ENCODE data around the gene CHAT.

CHAT gene
- 0 reads per million in 3 donors for total RNA-seq

DNA sequence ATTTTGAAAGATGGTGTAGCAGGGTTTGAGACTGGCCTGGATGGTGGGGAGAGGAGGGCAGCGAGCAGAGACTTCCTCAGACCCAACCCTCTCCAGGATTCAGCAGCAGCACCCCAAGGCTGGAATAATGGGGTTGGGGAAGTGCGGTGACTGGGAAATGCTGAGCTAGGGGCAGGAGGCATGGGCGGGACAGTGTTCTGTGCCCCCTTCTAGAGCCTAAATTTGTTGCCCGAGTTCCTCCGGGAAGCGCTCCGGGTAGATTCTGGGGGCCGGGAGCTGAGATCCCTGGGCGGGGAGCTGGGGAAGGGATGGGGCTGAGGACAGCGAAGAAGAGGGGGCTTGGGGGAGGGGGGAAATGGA lies at the start of gene CHAT:
Gene CHAT (plus strand): TSS at position 156 of the 360 bp plus-strand sequence. CDS start 153 bp downstream, at position 309.
- H3K27me3 ChIP-seq (replicated peaks; ENCODE audit: control insufficient read depth, insufficient read depth, low read length, poor library complexity, severe bottlenecking), result peaks cover 15% of the 10 kb centered on the region
- no peaks in the 10 kb centered on the region for H3K4me1 ChIP-seq (ENCODE audit: control insufficient read depth, insufficient read depth, low read length, poor library complexity, severe bottlenecking)
- H3K36me3 ChIP-seq (ENCODE audit: control insufficient read depth, insufficient read depth, low read length), result no peaks in the 10 kb centered on the region
- no peak for DNase-seq
- H3K9me3 ChIP-seq (ENCODE audit: control insufficient read depth, low read length), result no peaks in the 10 kb centered on the region
- H3K4me3 ChIP-seq (ENCODE audit: insufficient read depth, low read depth, low read length, poor library complexity, severe bottlenecking), result no peak within 1 kb of the TSS
- no peak within 1 kb of the TSS for H3K27ac ChIP-seq (ENCODE audit: insufficient read depth, low read length, poor library complexity, severe bottlenecking)

DNA sequence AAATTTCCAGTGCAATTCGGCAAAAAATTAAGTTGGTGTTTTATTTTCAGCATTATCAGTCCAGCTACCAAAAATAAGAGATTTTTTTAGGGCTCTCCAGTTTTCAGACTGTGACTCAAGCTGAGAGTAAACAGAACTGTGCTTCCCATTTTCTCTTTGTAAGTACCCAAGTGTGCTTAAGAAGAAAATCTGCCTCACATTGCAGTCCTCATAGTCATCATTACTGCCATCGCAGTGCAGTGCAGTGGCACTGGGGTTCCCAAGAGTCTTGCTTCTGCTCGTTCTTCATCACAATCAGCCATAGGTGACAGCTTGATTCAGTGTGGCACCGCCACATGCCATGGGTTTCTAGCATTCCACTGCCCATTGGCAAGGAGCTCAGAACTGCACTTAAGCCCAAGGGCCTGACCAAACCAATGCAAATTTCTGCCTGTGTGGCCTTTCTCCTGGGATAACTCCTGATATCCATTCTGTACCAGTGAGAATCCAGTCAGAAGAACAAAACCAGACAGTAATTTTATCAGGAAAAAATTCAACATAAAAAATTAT lies 49.3 kb upstream of the CHAT start:
- Histone ChIP-seq H3K27me3 (replicated peaks; ENCODE audit: control insufficient read depth, insufficient read depth, low read length, poor library complexity, severe bottlenecking) (peaks cover 5% of the 10 kb centered on the region), H3K4me1 (ENCODE audit: control insufficient read depth, insufficient read depth, low read length, poor library complexity, severe bottlenecking) (no peaks in the 10 kb centered on the region), H3K9me3 (ENCODE audit: control insufficient read depth, low read length) (no peaks in the 10 kb centered on the region), H3K36me3 (ENCODE audit: control insufficient read depth, insufficient read depth, low read length) (no peaks in the 10 kb centered on the region), H3K4me3 (ENCODE audit: insufficient read depth, low read depth, low read length, poor library complexity, severe bottlenecking) (no peak overlapping the region), H3K27ac (ENCODE audit: insufficient read depth, low read length, poor library complexity, severe bottlenecking) (no peak overlapping the region)
- DNase-seq, result no peak

DNA sequence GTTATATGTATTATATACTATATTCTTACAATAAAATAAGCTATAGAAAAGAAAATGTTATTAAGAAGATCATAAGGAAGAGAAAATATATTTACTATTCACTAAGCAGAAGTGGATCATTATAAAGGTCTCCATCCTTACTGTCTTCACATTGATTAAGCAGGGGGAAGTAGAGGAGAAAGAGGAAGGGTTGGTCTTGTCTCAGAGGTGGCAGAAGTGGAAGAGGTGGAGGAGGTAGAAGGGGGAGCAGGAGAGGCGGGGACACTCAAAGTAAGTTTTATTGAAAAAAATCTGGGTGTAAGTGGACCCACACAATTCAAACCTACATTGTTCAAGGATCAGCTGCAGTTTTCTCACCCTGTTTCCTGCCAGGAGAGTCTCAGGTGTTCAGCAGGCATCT lies 46.0 kb upstream of the CHAT start:
- H3K27me3 ChIP-seq (replicated peaks; ENCODE audit: control insufficient read depth, insufficient read depth, low read length, poor library complexity, severe bottlenecking), result peaks cover 5% of the 10 kb centered on the region
- no peak for DNase-seq
- no peak overlapping the region for H3K27ac ChIP-seq (ENCODE audit: insufficient read depth, low read length, poor library complexity, severe bottlenecking)
- no peak overlapping the region for H3K4me3 ChIP-seq (ENCODE audit: insufficient read depth, low read depth, low read length, poor library complexity, severe bottlenecking)
- no peaks in the 10 kb centered on the region for H3K4me1 ChIP-seq (ENCODE audit: control insufficient read depth, insufficient read depth, low read length, poor library complexity, severe bottlenecking)
- no peaks in the 10 kb centered on the region for H3K36me3 ChIP-seq (ENCODE audit: control insufficient read depth, insufficient read depth, low read length)
- H3K9me3 ChIP-seq (ENCODE audit: control insufficient read depth, low read length), result no peaks in the 10 kb centered on the region

DNA sequence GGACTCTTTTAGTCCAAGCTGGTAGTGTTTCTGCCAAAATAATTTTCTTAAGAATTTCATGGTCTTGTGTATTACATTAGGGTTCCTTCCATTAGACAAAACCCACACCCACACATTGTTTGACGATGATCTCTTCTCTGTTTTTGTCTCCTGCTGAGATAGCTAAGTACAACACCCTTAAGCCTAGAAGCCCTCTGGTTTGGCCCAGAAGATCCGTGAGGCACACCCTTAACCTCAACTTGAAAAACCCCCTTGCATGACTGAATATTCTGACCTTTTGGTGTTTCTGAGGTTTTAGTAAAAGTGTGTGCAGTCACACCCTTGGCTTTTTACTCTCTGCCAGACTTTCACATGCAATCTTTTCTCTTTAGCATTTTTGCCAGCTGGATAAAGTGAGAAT lies 45.6 kb upstream of the CHAT start:
- DNase-seq, result no peak
- H3K4me3 ChIP-seq (ENCODE audit: insufficient read depth, low read depth, low read length, poor library complexity, severe bottlenecking), result no peak overlapping the region
- H3K9me3 ChIP-seq (ENCODE audit: control insufficient read depth, low read length), result no peaks in the 10 kb centered on the region
- H3K4me1 ChIP-seq (ENCODE audit: control insufficient read depth, insufficient read depth, low read length, poor library complexity, severe bottlenecking), result no peaks in the 10 kb centered on the region
- H3K27ac ChIP-seq (ENCODE audit: insufficient read depth, low read length, poor library complexity, severe bottlenecking), result no peak overlapping the region
- no peaks in the 10 kb centered on the region for H3K36me3 ChIP-seq (ENCODE audit: control insufficient read depth, insufficient read depth, low read length)
- peaks cover 5% of the 10 kb centered on the region for H3K27me3 ChIP-seq (replicated peaks; ENCODE audit: control insufficient read depth, insufficient read depth, low read length, poor library complexity, severe bottlenecking)

DNA sequence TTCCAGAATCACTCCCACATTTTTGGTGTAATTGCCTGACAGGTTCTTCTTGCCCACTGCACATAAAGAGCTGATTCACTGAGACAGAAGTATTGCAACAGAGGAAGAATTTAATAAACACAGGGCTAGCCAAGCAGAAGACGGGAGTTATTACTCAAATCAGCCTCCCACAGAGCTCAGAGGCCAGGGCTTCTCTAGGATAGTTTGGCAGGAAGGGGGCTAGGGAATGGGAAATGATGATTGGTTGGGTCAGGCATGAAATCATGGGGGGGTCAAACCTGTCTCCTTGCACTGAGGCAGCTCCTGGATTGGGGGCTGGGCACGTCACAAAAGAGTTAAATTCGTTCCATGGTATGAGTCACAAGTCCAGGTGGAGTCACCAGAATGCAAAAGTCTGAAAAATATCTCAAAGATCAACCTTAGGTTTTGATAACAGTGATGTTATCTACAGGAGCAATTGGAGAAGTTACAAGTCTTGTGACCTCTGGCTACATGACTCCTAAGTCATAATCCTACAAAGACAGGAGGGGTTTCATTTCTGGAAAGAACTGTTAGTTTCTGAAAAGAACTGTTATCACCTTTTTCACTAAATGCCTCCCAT lies 44.7 kb upstream of the CHAT start:
- Histone ChIP-seq H3K27me3 (replicated peaks; ENCODE audit: control insufficient read depth, insufficient read depth, low read length, poor library complexity, severe bottlenecking) (peaks cover 5% of the 10 kb centered on the region), H3K9me3 (ENCODE audit: control insufficient read depth, low read length) (no peaks in the 10 kb centered on the region), H3K27ac (ENCODE audit: insufficient read depth, low read length, poor library complexity, severe bottlenecking) (no peak overlapping the region), H3K36me3 (ENCODE audit: control insufficient read depth, insufficient read depth, low read length) (no peaks in the 10 kb centered on the region), H3K4me3 (ENCODE audit: insufficient read depth, low read depth, low read length, poor library complexity, severe bottlenecking) (no peak overlapping the region), H3K4me1 (ENCODE audit: control insufficient read depth, insufficient read depth, low read length, poor library complexity, severe bottlenecking) (no peaks in the 10 kb centered on the region)
- DNase-seq, result no peak

DNA sequence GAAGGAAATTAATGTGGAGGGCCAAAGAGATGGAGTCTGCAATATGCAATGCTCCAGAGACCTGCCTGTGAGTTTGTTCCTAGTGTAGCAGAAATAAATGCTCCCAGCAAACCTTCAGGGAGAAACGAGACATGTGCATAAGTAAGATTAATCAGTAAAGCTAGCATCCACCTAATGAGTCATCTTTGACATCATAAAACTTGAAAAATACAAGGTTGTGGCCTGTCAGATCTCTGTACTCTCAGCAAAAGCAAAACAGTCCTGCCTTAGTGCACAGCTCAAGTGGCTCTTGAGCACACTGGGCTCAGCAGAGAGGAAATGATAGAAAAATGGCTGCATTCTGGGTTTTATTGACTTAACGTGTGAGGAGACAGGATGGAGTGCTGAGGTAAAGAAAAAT lies 42.4 kb upstream of the CHAT start:
- no peak overlapping the region for H3K27ac ChIP-seq (ENCODE audit: insufficient read depth, low read length, poor library complexity, severe bottlenecking)
- H3K4me1 ChIP-seq (ENCODE audit: control insufficient read depth, insufficient read depth, low read length, poor library complexity, severe bottlenecking), result no peaks in the 10 kb centered on the region
- no peaks in the 10 kb centered on the region for H3K9me3 ChIP-seq (ENCODE audit: control insufficient read depth, low read length)
- no peak for DNase-seq
- H3K4me3 ChIP-seq (ENCODE audit: insufficient read depth, low read depth, low read length, poor library complexity, severe bottlenecking), result no peak overlapping the region
- H3K27me3 ChIP-seq (replicated peaks; ENCODE audit: control insufficient read depth, insufficient read depth, low read length, poor library complexity, severe bottlenecking), result no peaks in the 10 kb centered on the region
- no peaks in the 10 kb centered on the region for H3K36me3 ChIP-seq (ENCODE audit: control insufficient read depth, insufficient read depth, low read length)

DNA sequence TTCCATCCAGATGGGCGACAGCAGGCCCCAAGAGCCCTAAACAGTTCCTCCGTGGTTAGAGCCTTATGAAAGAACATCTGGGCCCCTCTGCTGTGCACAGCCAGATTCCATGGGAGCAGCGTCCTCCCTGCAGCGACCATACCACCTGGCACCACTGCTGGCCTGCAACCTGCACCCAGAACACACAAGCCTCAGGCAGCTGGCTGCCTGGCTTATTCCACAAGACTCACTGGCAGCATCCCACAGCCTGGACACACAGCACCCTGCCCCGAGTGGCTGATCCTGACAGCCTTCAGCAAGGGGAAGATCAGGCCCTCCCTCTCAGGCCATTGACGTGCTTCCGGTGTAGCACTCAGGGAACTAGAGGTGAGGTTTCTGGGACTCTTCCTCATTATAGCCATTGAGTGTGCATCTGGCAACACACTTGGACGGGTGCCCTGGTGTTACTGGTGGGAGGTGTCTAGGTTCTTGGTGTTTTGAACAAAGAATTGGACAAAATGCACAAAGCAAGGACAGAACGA lies 41.2 kb upstream of the CHAT start:
- no peak overlapping the region for H3K4me3 ChIP-seq (ENCODE audit: insufficient read depth, low read depth, low read length, poor library complexity, severe bottlenecking)
- H3K27me3 ChIP-seq (replicated peaks; ENCODE audit: control insufficient read depth, insufficient read depth, low read length, poor library complexity, severe bottlenecking), result no peaks in the 10 kb centered on the region
- H3K9me3 ChIP-seq (ENCODE audit: control insufficient read depth, low read length), result no peaks in the 10 kb centered on the region
- DNase-seq, result no peak
- no peak overlapping the region for H3K27ac ChIP-seq (ENCODE audit: insufficient read depth, low read length, poor library complexity, severe bottlenecking)
- H3K36me3 ChIP-seq (ENCODE audit: control insufficient read depth, insufficient read depth, low read length), result no peaks in the 10 kb centered on the region
- no peaks in the 10 kb centered on the region for H3K4me1 ChIP-seq (ENCODE audit: control insufficient read depth, insufficient read depth, low read length, poor library complexity, severe bottlenecking)

DNA sequence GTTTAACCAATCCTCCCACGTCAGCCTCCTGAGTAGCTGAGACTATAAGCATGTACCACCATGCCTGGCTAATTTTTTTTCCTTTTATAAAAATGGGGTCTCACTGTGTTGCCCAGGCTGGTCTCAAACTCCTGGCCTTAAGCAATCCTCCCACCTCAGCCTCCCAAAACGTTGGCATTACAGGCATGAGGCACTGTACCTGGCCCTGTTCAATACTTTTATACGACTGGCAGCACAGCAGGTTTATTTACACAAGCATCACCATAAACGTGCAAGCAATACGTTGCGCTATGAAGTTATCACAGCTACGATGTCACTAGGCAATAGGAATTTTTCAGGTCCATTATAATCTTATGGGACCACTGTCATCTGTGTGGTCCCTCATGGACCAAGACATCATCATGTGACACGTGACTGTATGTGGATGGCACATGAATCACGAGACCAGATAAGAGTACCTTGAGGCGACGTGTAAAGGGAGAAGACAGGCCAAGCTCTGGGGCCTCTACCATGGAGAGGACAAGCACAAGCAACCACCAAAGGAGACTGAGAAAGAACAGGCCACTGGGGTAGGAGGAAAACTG lies 38.3 kb upstream of the CHAT start:
- no peak overlapping the region for H3K4me3 ChIP-seq (ENCODE audit: insufficient read depth, low read depth, low read length, poor library complexity, severe bottlenecking)

DNA sequence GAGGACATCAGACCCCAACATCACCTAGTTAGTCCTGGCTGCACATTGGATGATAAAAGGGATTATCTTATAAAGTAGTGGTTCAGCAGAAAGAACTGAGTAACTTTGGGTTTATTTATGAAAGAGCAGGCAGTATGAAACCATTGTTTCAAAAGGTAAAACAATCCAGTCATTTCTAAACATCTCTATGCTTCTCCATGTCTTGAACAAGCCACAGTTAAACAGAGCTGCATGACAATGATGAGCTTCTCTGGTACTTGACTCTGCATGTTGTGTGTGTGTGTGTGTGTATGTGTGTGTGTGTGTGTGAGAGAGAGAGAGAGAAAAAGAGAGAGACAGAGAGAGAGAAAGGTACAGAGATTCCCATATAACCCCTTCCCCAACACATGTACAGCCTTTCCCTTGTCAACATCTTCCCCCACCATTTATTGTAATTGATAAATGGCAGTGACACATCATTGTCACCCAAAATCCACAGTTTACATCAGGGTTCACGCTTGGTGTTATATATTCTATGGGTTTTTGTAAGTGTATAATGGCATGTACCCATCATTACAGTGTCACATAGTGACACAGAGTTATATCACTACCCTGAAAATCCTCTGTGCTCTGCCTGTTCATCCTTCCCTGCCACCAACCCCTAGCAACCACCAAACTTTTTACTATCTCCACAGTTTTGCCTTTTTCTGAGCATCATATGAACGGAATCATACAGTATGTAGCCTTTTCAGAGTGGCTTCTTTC lies 36.5 kb upstream of the CHAT start:
- no peak overlapping the region for H3K27ac ChIP-seq (ENCODE audit: insufficient read depth, low read length, poor library complexity, severe bottlenecking)
- no peak for DNase-seq
- H3K9me3 ChIP-seq (ENCODE audit: control insufficient read depth, low read length), result no peaks in the 10 kb centered on the region
- no peaks in the 10 kb centered on the region for H3K4me1 ChIP-seq (ENCODE audit: control insufficient read depth, insufficient read depth, low read length, poor library complexity, severe bottlenecking)
- no peaks in the 10 kb centered on the region for H3K27me3 ChIP-seq (replicated peaks; ENCODE audit: control insufficient read depth, insufficient read depth, low read length, poor library complexity, severe bottlenecking)
- H3K4me3 ChIP-seq (ENCODE audit: insufficient read depth, low read depth, low read length, poor library complexity, severe bottlenecking), result no peak overlapping the region
- no peaks in the 10 kb centered on the region for H3K36me3 ChIP-seq (ENCODE audit: control insufficient read depth, insufficient read depth, low read length)

More for the DNA sequence above, 38.3 kb upstream of the CHAT start:
- H3K27ac ChIP-seq (ENCODE audit: insufficient read depth, low read length, poor library complexity, severe bottlenecking), result no peak overlapping the region
- no peaks in the 10 kb centered on the region for H3K4me1 ChIP-seq (ENCODE audit: control insufficient read depth, insufficient read depth, low read length, poor library complexity, severe bottlenecking)
- H3K36me3 ChIP-seq (ENCODE audit: control insufficient read depth, insufficient read depth, low read length), result no peaks in the 10 kb centered on the region
- no peaks in the 10 kb centered on the region for H3K9me3 ChIP-seq (ENCODE audit: control insufficient read depth, low read length)
- H3K27me3 ChIP-seq (replicated peaks; ENCODE audit: control insufficient read depth, insufficient read depth, low read length, poor library complexity, severe bottlenecking), result no peaks in the 10 kb centered on the region
- DNase-seq, result no peak

DNA sequence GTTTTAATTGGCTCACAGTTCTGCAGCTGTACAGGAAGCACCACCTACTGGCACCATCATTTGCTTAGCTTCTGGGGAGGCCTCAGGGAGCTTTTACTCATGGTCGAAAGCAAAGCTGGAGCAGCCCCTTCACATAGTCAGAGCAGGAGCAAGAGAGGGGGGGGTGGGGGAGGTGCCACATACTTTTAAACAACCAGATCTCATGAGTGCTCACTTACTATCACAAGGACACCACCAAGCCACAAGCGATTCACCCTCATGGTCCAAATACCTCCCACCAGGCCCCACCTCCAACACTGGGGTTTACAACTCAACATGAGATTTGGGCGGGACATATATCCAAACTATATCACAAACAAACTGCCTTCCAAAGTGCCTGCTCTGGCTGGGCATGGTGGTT lies 35.4 kb upstream of the CHAT start:
- Histone ChIP-seq H3K36me3 (ENCODE audit: control insufficient read depth, insufficient read depth, low read length) (no peaks in the 10 kb centered on the region), H3K9me3 (ENCODE audit: control insufficient read depth, low read length) (no peaks in the 10 kb centered on the region), H3K4me1 (ENCODE audit: control insufficient read depth, insufficient read depth, low read length, poor library complexity, severe bottlenecking) (no peaks in the 10 kb centered on the region), H3K4me3 (ENCODE audit: insufficient read depth, low read depth, low read length, poor library complexity, severe bottlenecking) (no peak overlapping the region), H3K27ac (ENCODE audit: insufficient read depth, low read length, poor library complexity, severe bottlenecking) (no peak overlapping the region), H3K27me3 (replicated peaks; ENCODE audit: control insufficient read depth, insufficient read depth, low read length, poor library complexity, severe bottlenecking) (no peaks in the 10 kb centered on the region)
- DNase-seq, result no peak
